K562 (cell line): Measurements from ENCODE around the gene OOSP2.
"Not testable (repeated sequence)": the region's sequence is repeated elsewhere in the genome, so short reads cannot be mapped to it uniquely, and the experiment has no call there.

Experiments used
- EP300 ChIP-seq: IDR thresholded peaks from 2 replicates; pipeline ENCODE4 v1.6.1; 2012; ENCODE audit warnings: low read length, improper control_type of control experiment
- OTX1 ChIP-seq: fragments of 450-650 bp; formaldehyde crosslinking; IDR thresholded peaks from 2 replicates; pipeline ENCODE4 v1.4.0; 2022; ENCODE audit warnings: mild to moderate bottlenecking
- U2AF1 ChIP-seq: fragments of 200-400 bp; formaldehyde crosslinking; optimal IDR thresholded peaks from 2 replicates; pipeline ENCODE3; 2017; ENCODE audit warnings: mild to moderate bottlenecking, low read depth, low read length, moderate library complexity
- ZNF76 ChIP-seq: fragments of 250-450 bp; sonication (Bioruptor Pico); IDR thresholded peaks from 2 replicates; pipeline ENCODE4 v1.4.0; 2020; ENCODE audit warnings: mild to moderate bottlenecking, moderate library complexity, borderline replicate concordance

GRCh38 chr11:60050422-60050821 is 10.2 kb downstream of the OOSP2 start:
- TF ChIP-seq EP300; U2AF1; ZNF76; OTX1 (CRISPR knock-in tag): not testable (repeated sequence)
